CD14-positive monocyte (primary cell): Measurements from ENCODE around the gene METTL6. TPM values are rescaled to one million over a fixed set of nuclear protein-coding genes. Genes with fewer than 3 reads are reported as not detected.

Experiments used
- DNase-seq, 3 donors: peaks; one replicate each; pipeline ENCODE4 v3.0.0-alpha.2; 2011 to 2022
- H2AFZ ChIP-seq: 2 replicates; pipeline ENCODE4 v1.6.0; 2012; ENCODE audit warnings: mild to moderate bottlenecking, low read depth, low read length, inconsistent platforms; ENCODE audit not compliant: insufficient read depth, poor library complexity, severe bottlenecking
- H3K27ac ChIP-seq, 2 donors: 1 replicate in 1 of 2; 2 replicates in 1 of 2; pipeline ENCODE4 v1.5.1; 2012 to 2013; ENCODE audit warnings: low read length in 2 of 2, control low read depth in 1 of 2, inconsistent platforms in 1 of 2, low read depth in 1 of 2, mild to moderate bottlenecking in 1 of 2
- H3K27me3 ChIP-seq, 2 donors: one replicate each; pipeline versions ENCODE4 v1.6.0 to v1.6.1; 2011 to 2013; ENCODE audit warnings: low read length in 2 of 2; ENCODE audit not compliant: control insufficient read depth in 2 of 2, insufficient read depth in 2 of 2
- H3K36me3 ChIP-seq, 2 donors: replicated peaks in 1 of 2; 1 replicate in 1 of 2; 2 replicates in 1 of 2; pipeline versions ENCODE4 v1.5.1 to v1.6.1; 2012 to 2013; ENCODE audit warnings: low read length in 2 of 2, control low read depth in 1 of 2, inconsistent platforms in 1 of 2, mild to moderate bottlenecking in 1 of 2; ENCODE audit not compliant: insufficient read depth in 2 of 2, control insufficient read depth in 1 of 2
- H3K4me1 ChIP-seq, 2 donors: 1 replicate in 1 of 2; 2 replicates in 1 of 2; pipeline versions ENCODE4 v1.5.1 to v1.6.1; 2012 to 2013; ENCODE audit warnings: low read length in 2 of 2, control low read depth in 1 of 2, inconsistent platforms in 1 of 2, mild to moderate bottlenecking in 1 of 2, moderate library complexity in 1 of 2; ENCODE audit not compliant: insufficient read depth in 2 of 2, control insufficient read depth in 1 of 2
- H3K4me2 ChIP-seq: replicated peaks from 2 replicates; pipeline ENCODE3; 2012; ENCODE audit warnings: low read length, moderate library complexity, mild to moderate bottlenecking; ENCODE audit not compliant: poor library complexity, severe bottlenecking; ENCODE audit errors: extremely low read depth
- H3K4me3 ChIP-seq, 3 experiments: fragments of 200-600 bp in 1 of 3; sonication (generic) in 1 of 3; replicated peaks in 1 of 3; 1 replicate in 2 of 3; 2 replicates in 1 of 3; pipeline ENCODE4 v1.5.1; 2011 to 2013; ENCODE audit warnings: low read length in 3 of 3, mild to moderate bottlenecking in 3 of 3, control low read depth in 2 of 3, low read depth in 2 of 3, inconsistent platforms in 1 of 3, moderate library complexity in 1 of 3
- H3K79me2 ChIP-seq: 2 replicates; pipeline ENCODE4 v1.6.0; 2012; ENCODE audit warnings: mild to moderate bottlenecking, control low read depth, inconsistent platforms, low read length, moderate library complexity; ENCODE audit not compliant: insufficient read depth
- H3K9ac ChIP-seq: 2 replicates; pipeline ENCODE4 v1.6.0; 2017; ENCODE audit warnings: low read length, mild to moderate bottlenecking; ENCODE audit not compliant: insufficient read depth, poor library complexity, severe bottlenecking
- H3K9me3 ChIP-seq, 2 donors: replicated peaks in 1 of 2; 1 replicate in 1 of 2; 2 replicates in 1 of 2; pipeline versions ENCODE4 v1.5.1 to v1.6.1; 2012 to 2013; ENCODE audit warnings: low read length in 2 of 2, control low read depth in 1 of 2; ENCODE audit not compliant: control insufficient read depth in 1 of 2, insufficient read depth in 1 of 2
- H4K20me1 ChIP-seq: 2 replicates; pipeline ENCODE4 v1.6.0; 2012; ENCODE audit warnings: mild to moderate bottlenecking, low read length, control low read depth, moderate library complexity; ENCODE audit not compliant: insufficient read depth
- H3K27ac Mint-ChIP-seq, 7 donors: one replicate each; pipeline ENCODE4 v1.8.0; 2020; ENCODE audit warnings: mild to moderate bottlenecking in 7 of 7, mixed read lengths in 7 of 7, moderate library complexity in 6 of 7, inconsistent platforms in 2 of 7
- H3K27me3 Mint-ChIP-seq, 3 donors: one replicate each; pipeline ENCODE4 v1.8.0; 2021 to 2022; ENCODE audit warnings: low read depth in 3 of 3, mild to moderate bottlenecking in 3 of 3, mixed read lengths in 3 of 3, moderate library complexity in 3 of 3, inconsistent platforms in 1 of 3
- H3K36me3 Mint-ChIP-seq, 2 donors: one replicate each; pipeline ENCODE4 v1.8.0; 2020; ENCODE audit warnings: mixed read lengths in 2 of 2, inconsistent platforms in 1 of 2, mild to moderate bottlenecking in 1 of 2
- H3K4me1 Mint-ChIP-seq: one replicate; pipeline ENCODE4 v1.8.0; 2020; ENCODE audit warnings: mild to moderate bottlenecking, mixed read lengths
- H3K4me3 Mint-ChIP-seq, 2 donors: one replicate each; pipeline ENCODE4 v1.8.0; 2020; ENCODE audit warnings: mild to moderate bottlenecking in 2 of 2, mixed read lengths in 2 of 2, moderate library complexity in 1 of 2
- H3K9me3 Mint-ChIP-seq, 7 donors: one replicate each; pipeline ENCODE4 v1.8.0; 2020 to 2022; ENCODE audit warnings: mixed read lengths in 7 of 7, mild to moderate bottlenecking in 6 of 7, moderate library complexity in 6 of 7, inconsistent platforms in 2 of 7
- WGBS: methylation state at CpG from one replicate; pipeline ENCODE4 v1.1.5; 2013; ENCODE audit warnings: missing lambda C conversion rate; ENCODE audit not compliant: insufficient coverage; 5-methylcytosine and 5-hydroxymethylcytosine counted together
- intact Hi-C, 2 donors: fragments of 100-400 bp; cut with micrococcal nuclease; formaldehyde crosslinking; loops; one replicate each; pipeline versions ENCODE4 v1.15.0 to v1.15.1; 2023
- polyA plus RNA-seq, 3 donors: library from polyadenylated mRNA; depleted of rRNA in 1 of 3; unstranded in 2 of 3; stranded (reverse) in 1 of 3; fragments of 300-500 nt in 2 of 3; fragments of >200 nt in 1 of 3; fragmentation: Illumina TruSeq in 2 of 3; gene quantifications; 1 replicate in 2 of 3; 2 replicates in 1 of 3; pipeline ENCODE4 v1.2.3, GENCODE V29; 2012 to 2021
- TF ChIP-seq, protein P1 (sequence below): fragments of 200-600 bp; IDR thresholded peaks from one replicate; pipeline ENCODE4 v1.8.0; 2022; ENCODE audit warnings: antibody characterized with exemption, mild to moderate bottlenecking

METTL6 gene
- polyA plus RNA-seq, 3 donors, result 4.4 to 15.1 (median 9.1) TPM

DNA sequence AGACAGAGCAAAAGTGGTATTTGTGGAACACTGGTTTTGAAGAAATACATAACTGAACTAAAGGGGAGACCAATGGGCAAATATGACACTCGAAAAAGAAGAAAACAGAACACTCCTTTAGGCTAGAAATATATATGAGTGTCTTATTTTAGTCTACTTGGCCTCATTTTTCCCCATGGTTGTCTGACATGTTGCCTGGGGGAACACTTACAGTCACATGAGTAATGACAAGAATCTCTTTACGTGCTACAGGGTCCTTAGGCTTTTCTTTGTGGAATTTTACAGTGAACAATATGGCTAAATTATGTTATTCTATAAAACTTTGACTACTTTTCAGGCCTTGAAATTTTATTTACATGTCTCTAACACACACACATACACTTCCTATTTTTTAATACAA lies 17.6 kb downstream of the METTL6 start:
- intact Hi-C loops, result no loop called here
- Histone ChIP-seq H3K9me3 (no peaks in the 10 kb centered on the region), H3K27me3 (no peaks in the 10 kb centered on the region), H3K27ac (peak overlapping the region; percentile 86 to 93), H3K79me2 (no peaks in the 10 kb centered on the region), H3K36me3 (peaks cover 27 to 41% of the 10 kb centered on the region in 2 donors), H3K4me1 (peaks cover 20 to 21% of the 10 kb centered on the region in 2 donors), H2AFZ (no peak overlapping the region), H3K4me3 (no peak overlapping the region), H3K4me2 (no peak overlapping the region), H3K9ac (peak overlapping the region; percentile 62), H4K20me1 (no peaks in the 10 kb centered on the region)
- H3K27me3 Mint-ChIP-seq, result no peaks in the 10 kb centered on the region
- no peak for DNase-seq
- H3K9me3 Mint-ChIP-seq, result peaks cover 0 to 2% (median 0%) of the 10 kb centered on the region in 7 donors
- peak overlapping the region; percentile 92 to 99 (median 96) for H3K27ac Mint-ChIP-seq
- no peak overlapping the region for H3K4me3 Mint-ChIP-seq
- peaks cover 22% of the 10 kb centered on the region for H3K4me1 Mint-ChIP-seq
- peaks cover 37 to 45% of the 10 kb centered on the region in 2 donors for H3K36me3 Mint-ChIP-seq
- TF ChIP-seq, protein P1, sequence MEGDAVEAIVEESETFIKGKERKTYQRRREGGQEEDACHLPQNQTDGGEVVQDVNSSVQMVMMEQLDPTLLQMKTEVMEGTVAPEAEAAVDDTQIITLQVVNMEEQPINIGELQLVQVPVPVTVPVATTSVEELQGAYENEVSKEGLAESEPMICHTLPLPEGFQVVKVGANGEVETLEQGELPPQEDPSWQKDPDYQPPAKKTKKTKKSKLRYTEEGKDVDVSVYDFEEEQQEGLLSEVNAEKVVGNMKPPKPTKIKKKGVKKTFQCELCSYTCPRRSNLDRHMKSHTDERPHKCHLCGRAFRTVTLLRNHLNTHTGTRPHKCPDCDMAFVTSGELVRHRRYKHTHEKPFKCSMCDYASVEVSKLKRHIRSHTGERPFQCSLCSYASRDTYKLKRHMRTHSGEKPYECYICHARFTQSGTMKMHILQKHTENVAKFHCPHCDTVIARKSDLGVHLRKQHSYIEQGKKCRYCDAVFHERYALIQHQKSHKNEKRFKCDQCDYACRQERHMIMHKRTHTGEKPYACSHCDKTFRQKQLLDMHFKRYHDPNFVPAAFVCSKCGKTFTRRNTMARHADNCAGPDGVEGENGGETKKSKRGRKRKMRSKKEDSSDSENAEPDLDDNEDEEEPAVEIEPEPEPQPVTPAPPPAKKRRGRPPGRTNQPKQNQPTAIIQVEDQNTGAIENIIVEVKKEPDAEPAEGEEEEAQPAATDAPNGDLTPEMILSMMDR, result no peak
- no CpG with 5 or more reads among the region's 2 CpGs for WGBS

DNA sequence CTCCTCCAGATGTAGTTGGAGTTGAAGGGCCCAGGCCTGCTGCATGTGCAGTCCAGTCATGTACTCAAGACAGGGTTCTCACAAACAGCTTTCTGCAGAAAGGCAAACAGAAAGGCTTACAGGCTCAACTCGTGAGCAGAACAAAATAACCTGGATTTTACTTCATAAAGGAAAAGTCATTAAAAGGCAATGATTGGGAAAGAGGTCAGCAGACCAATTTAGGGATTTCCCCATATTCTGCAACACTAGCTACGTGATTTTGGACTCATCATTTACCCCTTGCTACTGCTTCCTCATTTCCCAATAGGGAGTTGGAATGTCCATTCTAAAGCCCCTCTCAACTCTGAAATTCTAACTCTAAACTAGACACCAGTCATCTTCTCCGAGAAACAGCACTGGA lies 18.1 kb downstream of the METTL6 start:
- Histone ChIP-seq H4K20me1 (no peaks in the 10 kb centered on the region), H3K79me2 (no peaks in the 10 kb centered on the region), H3K9ac (peak overlapping the region; percentile 62), H3K4me2 (peak overlapping the region; percentile 63), H3K27ac (peak overlapping the region; percentile 86 to 93), H3K4me3 (peak overlapping the region in 1 of 3 experiments; percentile 47), H3K36me3 (peaks cover 23 to 36% of the 10 kb centered on the region in 2 donors), H3K9me3 (no peaks in the 10 kb centered on the region), H3K4me1 (peaks cover 25 to 27% of the 10 kb centered on the region in 2 donors), H3K27me3 (no peaks in the 10 kb centered on the region), H2AFZ (no peak overlapping the region)
- intact Hi-C loops, result no loop called here
- Mint-ChIP-seq H3K9me3 (peaks cover 0 to 2% (median 0%) of the 10 kb centered on the region in 7 donors), H3K4me3 (peak overlapping the region in 1 of 2 donors; percentile 71), H3K36me3 (peaks cover 32 to 40% of the 10 kb centered on the region in 2 donors), H3K27me3 (no peaks in the 10 kb centered on the region), H3K27ac (peak overlapping the region; percentile 92 to 99 (median 96)), H3K4me1 (peaks cover 26% of the 10 kb centered on the region)
- TF ChIP-seq, protein P1, result no peak
- DNase-seq, result peak; percentile 90 to 95 (median 90)
- WGBS, result 0% methylated on average over 1 of the region's 3 CpGs
